IMR-90 (cell line): ENCODE results near the gene GTF3C1. TPM values are rescaled to one million over a fixed set of nuclear protein-coding genes. Genes with fewer than 3 reads are reported as not detected.

Experiments used
- ATAC-seq: fragments of 200-7000 bp; cut with Tn5 transposase; 2 replicates; pipeline ENCODE4 v1.9.1; 2020; ENCODE audit warnings: low read depth, mild to moderate bottlenecking, moderate library complexity
- BruUV-seq: library from RNA; stranded (reverse); fragments of 400-500 nt; replicated peaks from 2 replicates; lab custom pipeline; 2021; lab: Mats Ljungman, UMichigan
- CTCF ChIA-PET: fragments of 300-600 bp; formaldehyde crosslinking; extraction: SDS; loops from one replicate; lab custom pipeline; 2021; ENCODE audit warnings: antibody characterized with exemption; lab: Yijun Ruan, JAX
- POLR2A ChIA-PET: fragments of 300-600 bp; sonication (Branson Sonifier 250); formaldehyde crosslinking; loops from one replicate; lab custom pipeline; 2022; ENCODE audit warnings: antibody characterized with exemption; ENCODE audit not compliant: unreplicated experiment; lab: Charles Lee
- DNase-seq: peaks from one replicate; pipeline ENCODE4 v3.0.0; 2013
- H2AFZ ChIP-seq: replicated peaks from 2 replicates; pipeline ENCODE3; 2013; ENCODE audit warnings: low read length, mild to moderate bottlenecking; ENCODE audit not compliant: poor library complexity
- H2AK5ac ChIP-seq: 2 replicates; pipeline ENCODE4 v1.6.1; 2013; ENCODE audit warnings: low read depth, low read length, inconsistent platforms
- H2AK9ac ChIP-seq: replicated peaks from 2 replicates; pipeline ENCODE3; 2013; ENCODE audit warnings: mild to moderate bottlenecking, low read depth, low read length, moderate library complexity; ENCODE audit not compliant: poor library complexity
- H2BK120ac ChIP-seq: 2 replicates; pipeline ENCODE4 v1.6.1; 2013; ENCODE audit warnings: low read depth, low read length, inconsistent platforms
- H2BK15ac ChIP-seq: 3 replicates; pipeline ENCODE4 v1.6.1; 2013; ENCODE audit warnings: low read depth, low read length, inconsistent platforms
- H2BK20ac ChIP-seq: 2 replicates; pipeline ENCODE4 v1.6.1; 2013; ENCODE audit warnings: low read depth, mild to moderate bottlenecking, inconsistent platforms, low read length, moderate library complexity
- H2BK5ac ChIP-seq: 2 replicates; pipeline ENCODE4 v1.6.1; 2013; ENCODE audit warnings: mild to moderate bottlenecking, low read depth, low read length, inconsistent platforms; ENCODE audit not compliant: poor library complexity, severe bottlenecking
- H3K14ac ChIP-seq: replicated peaks from 2 replicates; pipeline ENCODE4 v1.6.1; 2013; ENCODE audit warnings: low read depth, low read length, inconsistent platforms
- H3K18ac ChIP-seq: 2 replicates; pipeline ENCODE4 v1.6.1; 2013; ENCODE audit warnings: low read depth, low read length, control low read depth
- H3K23ac ChIP-seq: 2 replicates; pipeline ENCODE4 v1.6.1; 2013; ENCODE audit warnings: low read depth, low read length, inconsistent platforms
- H3K27ac ChIP-seq: 2 replicates; pipeline ENCODE4 v1.5.1; 2013; ENCODE audit warnings: mild to moderate bottlenecking, control low read depth, low read length; ENCODE audit not compliant: insufficient read depth
- H3K27me3 ChIP-seq: 2 replicates; pipeline ENCODE4 v1.6.1; 2013; ENCODE audit warnings: low read length; ENCODE audit not compliant: control insufficient read depth, insufficient read depth
- H3K36me3 ChIP-seq: 2 replicates; pipeline ENCODE4 v1.6.1; 2013; ENCODE audit warnings: low read length, mixed read lengths; ENCODE audit not compliant: control insufficient read depth, insufficient read depth
- H3K4ac ChIP-seq: 2 replicates; pipeline ENCODE4 v1.6.1; 2013; ENCODE audit warnings: low read depth, low read length, inconsistent platforms
- H3K4me1 ChIP-seq: 2 replicates; pipeline ENCODE4 v1.6.1; 2013; ENCODE audit warnings: low read length, mixed read lengths; ENCODE audit not compliant: control insufficient read depth, insufficient read depth
- H3K4me2 ChIP-seq: 2 replicates; pipeline ENCODE4 v1.6.1; 2013; ENCODE audit warnings: low read depth, mild to moderate bottlenecking, control low read depth, low read length, moderate library complexity
- H3K4me3 ChIP-seq: 2 replicates; pipeline ENCODE4 v1.5.1; 2013; ENCODE audit warnings: low read depth, mild to moderate bottlenecking, control low read depth, low read length, moderate library complexity; ENCODE audit not compliant: insufficient read depth
- H3K56ac ChIP-seq: 2 replicates; pipeline ENCODE4 v1.6.1; 2013; ENCODE audit warnings: low read length, inconsistent platforms; ENCODE audit not compliant: insufficient read depth; ENCODE audit errors: extremely low read depth
- H3K79me1 ChIP-seq, 2 experiments: 2 replicates each; pipeline ENCODE4 v1.6.1; 2013; ENCODE audit warnings: low read length in 2 of 2, inconsistent platforms in 1 of 2, low read depth in 1 of 2
- H3K9ac ChIP-seq: 2 replicates; pipeline ENCODE4 v1.6.1; 2013; ENCODE audit warnings: low read depth, low read length, control low read depth
- H3K9me1 ChIP-seq: 2 replicates; pipeline ENCODE4 v1.6.1; 2013; ENCODE audit warnings: low read length, inconsistent platforms; ENCODE audit not compliant: insufficient read depth
- H3K9me3 ChIP-seq: 2 replicates; pipeline ENCODE4 v1.6.1; 2013; ENCODE audit warnings: low read length; ENCODE audit not compliant: control insufficient read depth, insufficient read depth
- H4K20me1 ChIP-seq: 2 replicates; pipeline ENCODE4 v1.6.1; 2013; ENCODE audit warnings: low read length, inconsistent platforms; ENCODE audit not compliant: insufficient read depth
- H4K5ac ChIP-seq: 2 replicates; pipeline ENCODE4 v1.6.1; 2013; ENCODE audit warnings: mild to moderate bottlenecking, low read depth, low read length, control low read depth
- H4K8ac ChIP-seq, 2 experiments: 2 replicates each; pipeline ENCODE4 v1.6.1; 2013; ENCODE audit warnings: low read depth in 2 of 2, low read length in 2 of 2, control low read depth in 1 of 2, inconsistent platforms in 1 of 2
- H4K91ac ChIP-seq: 2 replicates; pipeline ENCODE4 v1.6.1; 2013; ENCODE audit warnings: low read depth, low read length, inconsistent platforms; ENCODE audit not compliant: insufficient read depth
- BHLHE40 ChIP-seq: fragments of 150-350 bp; IDR thresholded peaks from 2 replicates; pipeline ENCODE4 v1.6.1; 2016; ENCODE audit warnings: mild to moderate bottlenecking, low read depth, low read length
- CEBPB ChIP-seq: IDR thresholded peaks from 2 replicates; pipeline ENCODE4 v1.6.1; 2012; ENCODE audit warnings: low read depth, low read length, improper control_type of control experiment
- CHD1 ChIP-seq: IDR thresholded peaks from 2 replicates; pipeline ENCODE4 v1.6.1; 2012; ENCODE audit warnings: low read depth, low read length, improper control_type of control experiment
- CTCF ChIP-seq: conservative IDR thresholded peaks from 2 replicates; pipeline ENCODE4 v1.5.1; 2012; ENCODE audit warnings: mild to moderate bottlenecking, low read depth, low read length, improper control_type of control experiment
- ELK1 ChIP-seq: fragments of 150-350 bp; IDR thresholded peaks from 2 replicates; pipeline ENCODE4 v1.6.1; 2016; ENCODE audit warnings: low read depth, mild to moderate bottlenecking, low read length, moderate library complexity, borderline replicate concordance
- FOS ChIP-seq: fragments of 150-350 bp; IDR thresholded peaks from 2 replicates; pipeline ENCODE4 v1.6.1; 2016; ENCODE audit warnings: low read depth, low read length
- MAFK ChIP-seq: IDR thresholded peaks from 2 replicates; pipeline ENCODE4 v1.6.1; 2012; ENCODE audit warnings: low read depth, low read length, improper control_type of control experiment
- MAZ ChIP-seq: IDR thresholded peaks from 2 replicates; pipeline ENCODE4 v1.6.1; 2012; ENCODE audit warnings: low read depth, mild to moderate bottlenecking, low read length, improper control_type of control experiment, moderate library complexity, borderline replicate concordance
- MXI1 ChIP-seq: IDR thresholded peaks from 2 replicates; pipeline ENCODE4 v1.6.1; 2012; ENCODE audit warnings: low read depth, mild to moderate bottlenecking, low read length, moderate library complexity, borderline replicate concordance
- NFE2L2 ChIP-seq: fragments of 150-350 bp; IDR thresholded peaks from 2 replicates; pipeline ENCODE4 v1.6.1; 2016; ENCODE audit warnings: low read depth, mild to moderate bottlenecking, low read length
- POLR2A ChIP-seq: IDR thresholded peaks from 2 replicates; pipeline ENCODE4 v1.6.1; 2012; ENCODE audit warnings: mild to moderate bottlenecking, low read depth, low read length
- RAD21 ChIP-seq: IDR thresholded peaks from 2 replicates; pipeline ENCODE4 v1.6.1; 2012; ENCODE audit warnings: low read length, improper control_type of control experiment
- RCOR1 ChIP-seq: IDR thresholded peaks from 2 replicates; pipeline ENCODE4 v1.6.1; 2012; ENCODE audit warnings: mild to moderate bottlenecking, low read length, improper control_type of control experiment; ENCODE audit not compliant: insufficient replicate concordance
- RFX5 ChIP-seq: IDR thresholded peaks from 2 replicates; pipeline ENCODE4 v1.8.0; 2012; ENCODE audit warnings: low read depth, mild to moderate bottlenecking, low read length, moderate library complexity
- SMC3 ChIP-seq: fragments of 150-350 bp; IDR thresholded peaks from 2 replicates; pipeline ENCODE4 v1.6.1; 2016; ENCODE audit warnings: low read depth, mild to moderate bottlenecking, antibody characterized with exemption, low read length, moderate library complexity
- WGBS, 2 experiments: methylation state at CpG; one replicate each; pipeline versions ENCODE4 v1.1.5 to v1.1.7; 2013; ENCODE audit warnings: missing lambda C conversion rate in 2 of 2; ENCODE audit not compliant: insufficient read length in 1 of 2; ENCODE audit errors: extremely low coverage in 2 of 2; 5-methylcytosine and 5-hydroxymethylcytosine counted together
- dilution Hi-C: fragments of 300-500 bp; cut with HindIII; formaldehyde crosslinking; loops from one replicate; pipeline ENCODE4 v1.14.3; 2018; ENCODE audit warnings: low sequenced_read_pairs; ENCODE audit not compliant: unreplicated experiment
- in situ Hi-C: fragments of 300-500 bp; cut with MboI; formaldehyde crosslinking; loops from 3 replicates; pipeline ENCODE4 v1.14.3; 2019; ENCODE audit warnings: low sequenced_read_pairs, inconsistent platforms, mixed read lengths
- intact Hi-C: fragments of 100-400 bp; cut with micrococcal nuclease; formaldehyde crosslinking; loops from 2 replicates; pipeline ENCODE4 v1.10.0; 2022
- polyA plus RNA-seq, 3 experiments: library from polyadenylated mRNA; depleted of rRNA; stranded (reverse); fragments of >200 nt; gene quantifications; 2 replicates each; pipeline ENCODE4 v1.2.3, GENCODE V29; 2012; ENCODE audit warnings: low replicate concordance in 1 of 3
- total RNA-seq: library from RNA; depleted of rRNA; stranded (reverse); fragments of >200 nt; gene quantifications from 2 replicates; pipeline ENCODE4 v1.2.3, GENCODE V29; 2012
- TF ChIP-seq, protein P1 (sequence below): fragments of 150-350 bp; IDR thresholded peaks from 2 replicates; pipeline ENCODE4 v1.6.1; 2017; ENCODE audit warnings: mild to moderate bottlenecking, antibody characterized with exemption, low read length, low read depth

The GTF3C1 gene
- total and polyA plus RNA-seq, 2 of the 4 experiments (the other 2 are of a cell fraction), result 50.8 to 68.1 TPM

DNA sequence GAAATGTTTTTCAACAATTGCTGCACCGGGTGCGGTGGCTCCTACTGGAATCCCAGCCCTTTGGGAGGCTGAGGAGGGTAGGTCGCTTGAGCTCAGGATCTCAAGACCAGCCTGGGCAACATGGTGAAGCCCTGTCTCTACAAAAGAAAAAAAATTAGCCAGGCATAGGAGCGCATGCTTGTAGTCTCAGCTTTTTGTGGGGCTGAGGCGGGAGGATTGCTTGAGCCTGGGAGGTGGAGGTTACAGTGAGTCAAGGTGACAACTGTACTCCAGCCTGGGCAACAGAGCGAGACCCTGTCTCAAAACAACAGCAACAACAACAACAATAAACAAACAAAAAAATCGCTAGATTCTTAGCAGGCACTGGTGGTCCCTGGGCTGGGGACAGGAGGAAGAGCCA, 119.2 kb downstream of the GTF3C1 start:
- no peak overlapping the region for H3K27ac ChIP-seq
- WGBS, 2 experiments, result no CpG with 5 or more reads among the region's 7 CpGs
- no peak overlapping the region for H4K91ac ChIP-seq
- H2BK20ac ChIP-seq, result no peak overlapping the region
- DNase-seq, result no peak
- H3K23ac ChIP-seq, result no peak overlapping the region
- intact Hi-C loops, result no loop called here
- H2AK9ac ChIP-seq, result peak overlapping the region; percentile 56
- no peak overlapping the region for H3K4ac ChIP-seq
- H3K4me1 ChIP-seq, result peaks cover 8% of the 10 kb centered on the region
- TF ChIP-seq MXI1 (no peak), POLR2A (no peak), NFE2L2 (no peak), FOS (no peak), RFX5 (no peak), ELK1 (no peak), BHLHE40 (no peak), SMC3 (no peak), MAZ (no peak), MAFK (no peak), RAD21 (no peak), CTCF (no peak), RCOR1 (no peak), CEBPB (no peak), CHD1 (no peak)
- TF ChIP-seq, protein P1, sequence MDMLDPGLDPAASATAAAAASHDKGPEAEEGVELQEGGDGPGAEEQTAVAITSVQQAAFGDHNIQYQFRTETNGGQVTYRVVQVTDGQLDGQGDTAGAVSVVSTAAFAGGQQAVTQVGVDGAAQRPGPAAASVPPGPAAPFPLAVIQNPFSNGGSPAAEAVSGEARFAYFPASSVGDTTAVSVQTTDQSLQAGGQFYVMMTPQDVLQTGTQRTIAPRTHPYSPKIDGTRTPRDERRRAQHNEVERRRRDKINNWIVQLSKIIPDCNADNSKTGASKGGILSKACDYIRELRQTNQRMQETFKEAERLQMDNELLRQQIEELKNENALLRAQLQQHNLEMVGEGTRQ, result no peak
- ChIA-PET CTCF (no interaction called here), POLR2A (no interaction called here)
- in situ Hi-C loops, result no loop called here
- H2BK15ac ChIP-seq, result no peak overlapping the region
- H3K27me3 ChIP-seq, result no peaks in the 10 kb centered on the region
- H2BK120ac ChIP-seq, result no peak overlapping the region
- H3K18ac ChIP-seq, result no peak overlapping the region
- no peak overlapping the region for H3K4me2 ChIP-seq
- H4K8ac ChIP-seq, result no peak overlapping the region
- no peak overlapping the region for H4K5ac ChIP-seq
- H3K9ac ChIP-seq, result no peak overlapping the region
- no peak overlapping the region for H3K56ac ChIP-seq
- no peak overlapping the region for H2BK5ac ChIP-seq
- no peak for ATAC-seq
- H3K79me1 ChIP-seq, result no peaks in the 10 kb centered on the region; a peak in 1 of 4 replicates
- H3K14ac ChIP-seq, result no peak overlapping the region
- H3K36me3 ChIP-seq, result no peaks in the 10 kb centered on the region
- no peaks in the 10 kb centered on the region for H4K20me1 ChIP-seq
- H3K9me1 ChIP-seq, result peaks cover 7% of the 10 kb centered on the region
- no peaks in the 10 kb centered on the region for H3K9me3 ChIP-seq
- dilution Hi-C loops, result no loop called here
- no peak overlapping the region for H3K4me3 ChIP-seq
- H2AK5ac ChIP-seq, result 0 out of 2 replicates have a peak overlapping the region, but pooled peaks have one; percentile 3
- no TSS peak for BruUV-seq
- H2AFZ ChIP-seq, result peak overlapping the region; percentile 34
